Neuronal stem cell (in vitro differentiated cells): ENCODE measurements around the gene AP2A1.

Experiments
- DNase-seq: peaks from one replicate; pipeline ENCODE4 v3.0.0-alpha.2; 2013; ENCODE audit warnings: low spot score
- H2AFZ ChIP-seq: one replicate; pipeline ENCODE4 v1.6.1; 2013; ENCODE audit warnings: mild to moderate bottlenecking, low read length, inconsistent platforms
- H2AK5ac ChIP-seq: 2 replicates; pipeline ENCODE4 v1.6.1; 2013; ENCODE audit warnings: low read depth, mild to moderate bottlenecking, inconsistent platforms, low read length, moderate library complexity, mixed read lengths
- H2BK120ac ChIP-seq: 2 replicates; pipeline ENCODE4 v1.6.1; 2013; ENCODE audit warnings: low read depth, mild to moderate bottlenecking, inconsistent platforms, low read length, moderate library complexity, mixed read lengths
- H2BK12ac ChIP-seq: one replicate; pipeline ENCODE4 v1.6.1; 2013; ENCODE audit warnings: low read length, inconsistent platforms
- H2BK15ac ChIP-seq: 2 replicates; pipeline ENCODE4 v1.6.1; 2013; ENCODE audit warnings: mild to moderate bottlenecking, low read length, inconsistent platforms, mixed read lengths
- H2BK5ac ChIP-seq: one replicate; pipeline ENCODE4 v1.6.1; 2013; ENCODE audit warnings: inconsistent platforms, mild to moderate bottlenecking, low read length, moderate library complexity
- H3K14ac ChIP-seq: one replicate; pipeline ENCODE4 v1.6.1; 2013; ENCODE audit warnings: low read length, inconsistent platforms
- H3K18ac ChIP-seq: 2 replicates; pipeline ENCODE4 v1.6.1; 2013; ENCODE audit warnings: low read length, inconsistent platforms
- H3K23ac ChIP-seq: 2 replicates; pipeline ENCODE4 v1.6.1; 2013; ENCODE audit warnings: low read depth, mild to moderate bottlenecking, mixed read lengths, low read length, inconsistent platforms; ENCODE audit not compliant: poor library complexity
- H3K27ac ChIP-seq: replicated peaks from 3 replicates; pipeline ENCODE4 v1.5.1; 2013; ENCODE audit warnings: low read length, inconsistent platforms
- H3K27me3 ChIP-seq, 3 experiments: 2 replicates each; pipeline ENCODE4 v1.6.1; 2013; ENCODE audit warnings: low read length in 3 of 3, mild to moderate bottlenecking in 2 of 3, inconsistent platforms in 1 of 3, low read depth in 1 of 3, mixed read lengths in 1 of 3, moderate library complexity in 1 of 3; ENCODE audit not compliant: control insufficient read depth in 3 of 3, insufficient read depth in 3 of 3
- H3K36me3 ChIP-seq, 2 donors: replicated peaks in 1 of 2; 2 replicates each; pipeline ENCODE4 v1.6.1; 2013; ENCODE audit warnings: low read length in 2 of 2; ENCODE audit not compliant: control insufficient read depth in 2 of 2, insufficient read depth in 2 of 2
- H3K4ac ChIP-seq: 2 replicates; pipeline ENCODE4 v1.6.1; 2013; ENCODE audit warnings: inconsistent platforms, mild to moderate bottlenecking, low read length, moderate library complexity
- H3K4me1 ChIP-seq, 2 donors: 1 replicate in 1 of 2; 2 replicates in 1 of 2; pipeline ENCODE4 v1.6.1; 2013; ENCODE audit warnings: low read length in 2 of 2, low read depth in 1 of 2; ENCODE audit not compliant: control insufficient read depth in 2 of 2, insufficient read depth in 1 of 2
- H3K4me2 ChIP-seq: one replicate; pipeline ENCODE4 v1.6.1; 2013; ENCODE audit warnings: mild to moderate bottlenecking, low read length, inconsistent platforms; ENCODE audit not compliant: insufficient read depth, poor library complexity, severe bottlenecking
- H3K4me3 ChIP-seq, 2 donors: 2 replicates each; pipeline ENCODE4 v1.5.1; 2013; ENCODE audit warnings: low read length in 2 of 2, mild to moderate bottlenecking in 2 of 2, inconsistent platforms in 1 of 2, moderate library complexity in 1 of 2
- H3K79me1 ChIP-seq: one replicate; pipeline ENCODE4 v1.6.1; 2013; ENCODE audit warnings: low read depth, mild to moderate bottlenecking, inconsistent platforms, low read length, moderate library complexity
- H3K9ac ChIP-seq: one replicate; pipeline ENCODE4 v1.6.1; 2013; ENCODE audit warnings: mild to moderate bottlenecking, low read depth, low read length, inconsistent platforms; ENCODE audit not compliant: poor library complexity
- H3K9me3 ChIP-seq, 2 donors: replicated peaks in 1 of 2; 2 replicates each; pipeline versions ENCODE3 to v1.6.1; 2013; ENCODE audit warnings: low read length in 2 of 2, mild to moderate bottlenecking in 2 of 2, inconsistent platforms in 1 of 2, low read depth in 1 of 2, mixed read lengths in 1 of 2, moderate library complexity in 1 of 2; ENCODE audit not compliant: control insufficient read depth in 2 of 2, insufficient read depth in 1 of 2
- H4K8ac ChIP-seq: one replicate; pipeline ENCODE4 v1.6.1; 2013; ENCODE audit warnings: low read depth, mild to moderate bottlenecking, inconsistent platforms, low read length, moderate library complexity
- H4K91ac ChIP-seq: one replicate; pipeline ENCODE4 v1.6.1; 2013; ENCODE audit warnings: low read length, low read depth, mild to moderate bottlenecking, inconsistent platforms; ENCODE audit not compliant: poor library complexity
- WGBS, 2 donors: extraction: QIAGEN DNeasy Blood & Tissue Kit; methylation state at CpG; one replicate each; pipeline ENCODE4 v1.1.7; 2013; ENCODE audit warnings: missing lambda C conversion rate in 2 of 2, mixed read lengths in 1 of 2; ENCODE audit not compliant: insufficient read length in 2 of 2, insufficient replicate concordance in 1 of 2; ENCODE audit errors: extremely low coverage in 2 of 2; 5-methylcytosine and 5-hydroxymethylcytosine counted together

AP2A1 gene

DNA sequence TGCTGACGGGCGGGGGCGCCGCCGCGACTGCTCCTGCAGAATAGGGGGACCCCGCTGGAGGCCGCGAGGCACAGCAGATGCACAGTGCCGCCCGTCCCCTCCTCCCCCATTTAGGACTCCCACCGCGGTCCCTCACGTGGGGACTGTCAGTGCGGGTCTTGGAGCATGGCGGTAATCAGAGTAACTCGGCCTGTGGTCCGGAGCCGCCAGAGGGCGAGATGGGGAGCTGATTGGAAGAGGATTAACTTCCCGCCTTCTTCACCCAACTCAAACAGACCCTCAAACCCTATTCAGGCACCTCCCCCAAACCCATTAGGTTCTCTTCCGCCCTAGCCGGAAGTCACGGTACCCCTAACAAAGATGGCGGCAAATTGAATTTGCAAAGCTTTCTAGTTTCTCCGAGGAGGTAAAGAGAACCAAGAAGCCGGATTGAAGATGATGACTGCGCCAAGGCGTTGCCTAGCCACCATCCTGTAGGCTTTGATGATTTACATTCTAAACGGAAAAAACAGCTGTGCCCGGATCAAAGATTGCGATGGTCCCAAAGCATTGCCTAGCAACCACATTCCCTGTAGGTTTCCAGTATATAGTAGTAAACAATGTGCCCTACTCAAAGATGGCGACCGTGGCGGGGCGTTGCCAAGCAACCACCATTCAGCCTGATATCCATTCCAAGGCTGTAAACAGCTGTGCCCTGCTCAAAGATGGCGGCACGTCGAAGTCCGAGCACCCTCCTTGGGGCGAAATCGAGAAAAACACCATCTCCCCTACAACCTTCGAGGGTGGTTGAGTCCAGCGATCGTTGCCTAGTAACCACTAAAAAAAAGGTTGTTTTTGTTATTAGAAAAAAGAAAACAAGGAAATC lies 46.4 kb downstream of the AP2A1 start, which contains the start of gene FUZ:
FUZ (minus strand) TSS at position 296 of the 865 bp plus-strand sequence; CDS start at position 110, 186 bp downstream.
- Histone ChIP-seq H3K14ac (peak within 1 kb of the TSS; percentile 50), H2BK12ac (no peak within 1 kb of the TSS), H3K36me3 (peaks cover 2 to 11% of the 10 kb centered on the region in 2 donors), H2BK5ac (peak within 1 kb of the TSS; percentile 97), H2AK5ac (peak within 1 kb of the TSS; percentile 95), H3K79me1 (peaks cover 4% of the 10 kb centered on the region), H2BK15ac (peak within 1 kb of the TSS; percentile 95), H3K27ac (peak within 1 kb of the TSS; percentile 95), H2AFZ (peak within 1 kb of the TSS; percentile 87), H3K23ac (peak within 1 kb of the TSS; percentile 17), H3K18ac (peak within 1 kb of the TSS; percentile 98), H3K9me3 (peaks cover 0 to 2% of the 10 kb centered on the region in 2 donors), H3K4ac (peak within 1 kb of the TSS; percentile 78), H3K27me3 (no peaks in the 10 kb centered on the region), H3K9ac (peak within 1 kb of the TSS; percentile 93), H4K91ac (peak within 1 kb of the TSS; percentile 89), H3K4me1 (peaks cover 8 to 18% of the 10 kb centered on the region in 2 donors), H2BK120ac (no peak within 1 kb of the TSS), H4K8ac (no peak within 1 kb of the TSS), H3K4me2 (peak within 1 kb of the TSS; percentile 98), H3K4me3 (peak within 1 kb of the TSS; percentile 64 to 97)
- WGBS, 2 donors = no CpG with 5 or more reads among the region's 45 CpGs
- peak; percentile 97 for DNase-seq

DNA sequence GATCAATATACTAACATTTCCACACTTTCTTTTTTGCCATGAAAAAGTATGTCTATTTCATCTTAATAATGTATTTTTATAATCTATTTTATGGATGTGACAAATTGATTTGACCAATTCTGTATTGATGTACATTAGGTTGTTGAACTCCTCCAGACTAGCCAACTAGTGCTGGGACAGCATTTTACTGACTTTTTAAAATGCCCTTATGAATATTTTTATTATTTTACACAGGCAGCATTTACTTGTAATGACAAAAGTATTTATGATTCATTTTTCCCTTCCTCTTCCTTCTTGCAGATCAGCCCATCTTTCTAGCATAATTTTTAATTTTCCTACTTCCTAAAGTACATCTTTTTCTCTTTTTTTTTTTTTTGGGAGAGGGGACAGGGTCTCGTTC lies 47.2 kb downstream of the AP2A1 start:
- H2BK12ac ChIP-seq = no peak overlapping the region
- H3K36me3 ChIP-seq = peaks cover 2 to 7% of the 10 kb centered on the region in 2 donors
- H4K8ac ChIP-seq = no peak overlapping the region
- H3K79me1 ChIP-seq = peaks cover 7% of the 10 kb centered on the region
- H3K4me2 ChIP-seq = no peak overlapping the region
- DNase-seq = no peak
- no peaks in the 10 kb centered on the region for H3K27me3 ChIP-seq
- no peak overlapping the region for H3K9ac ChIP-seq
- H3K4ac ChIP-seq = no peak overlapping the region
- peaks cover 9 to 17% of the 10 kb centered on the region in 2 donors for H3K4me1 ChIP-seq
- H3K18ac ChIP-seq = no peak overlapping the region
- no peak overlapping the region for H2BK15ac ChIP-seq
- H3K4me3 ChIP-seq = no peak overlapping the region
- peaks cover 0 to 2% of the 10 kb centered on the region in 2 donors for H3K9me3 ChIP-seq
- no peak overlapping the region for H4K91ac ChIP-seq
- no CpG with 5 or more reads among the region's 1 CpG for WGBS, 2 donors
- H2BK120ac ChIP-seq = no peak overlapping the region
- no peak overlapping the region for H2BK5ac ChIP-seq
- no peak overlapping the region for H2AK5ac ChIP-seq
- peak overlapping the region; percentile 40 for H3K27ac ChIP-seq
- H3K14ac ChIP-seq = no peak overlapping the region
- no peak overlapping the region for H3K23ac ChIP-seq
- peak overlapping the region; percentile 67 for H2AFZ ChIP-seq

DNA sequence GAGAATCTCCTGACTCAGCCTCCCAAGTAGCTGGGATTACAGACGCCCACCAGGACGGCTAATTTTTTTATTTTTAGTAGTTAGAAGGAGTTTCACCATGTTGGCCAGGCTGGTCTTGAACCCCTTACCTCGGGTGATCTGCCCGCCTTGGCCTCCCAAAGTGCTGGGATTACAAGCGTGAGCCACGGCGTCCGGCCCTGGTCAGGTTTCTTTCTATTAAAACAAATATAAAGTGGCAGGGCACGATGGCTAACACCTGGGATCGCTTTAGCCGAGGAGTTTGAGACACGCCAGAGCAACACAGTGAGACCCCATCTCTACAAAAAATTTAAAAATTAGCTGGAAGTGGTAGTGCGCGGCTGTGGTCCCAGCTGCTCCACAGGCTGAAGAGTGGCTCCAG lies 49.8 kb downstream of the AP2A1 start:
- H3K27me3 ChIP-seq = no peaks in the 10 kb centered on the region
- H3K9me3 ChIP-seq = peaks cover 0 to 2% of the 10 kb centered on the region in 2 donors
- H4K91ac ChIP-seq = no peak overlapping the region
- no peak overlapping the region for H3K18ac ChIP-seq
- H3K23ac ChIP-seq = no peak overlapping the region
- no peak overlapping the region for H3K9ac ChIP-seq
- H3K4me3 ChIP-seq = no peak overlapping the region
- H3K4me1 ChIP-seq = peaks cover 11 to 15% of the 10 kb centered on the region in 2 donors
- H2BK5ac ChIP-seq = peak overlapping the region; percentile 39
- H3K4ac ChIP-seq = no peak overlapping the region
- peak overlapping the region; percentile 81 for H2BK120ac ChIP-seq
- H3K36me3 ChIP-seq = peaks cover 9 to 17% of the 10 kb centered on the region in 2 donors
- no CpG with 5 or more reads among the region's 14 CpGs for WGBS, 2 donors
- H2BK15ac ChIP-seq = peak overlapping the region; percentile 43
- no peak for DNase-seq
- no peak overlapping the region for H3K4me2 ChIP-seq
- peaks cover 8% of the 10 kb centered on the region for H3K79me1 ChIP-seq
- peak overlapping the region; percentile 69 for H3K27ac ChIP-seq
- no peak overlapping the region for H4K8ac ChIP-seq
- H3K14ac ChIP-seq = no peak overlapping the region
- H2AK5ac ChIP-seq = peak overlapping the region; percentile 79
- H2BK12ac ChIP-seq = no peak overlapping the region
- no peak overlapping the region for H2AFZ ChIP-seq

- WGBS, 2 donors = no CpG with 5 or more reads among the region's 57 CpGs
- no peak within 1 kb of the TSS for H3K4ac ChIP-seq
- no peak within 1 kb of the TSS for H2BK12ac ChIP-seq
- no peak within 1 kb of the TSS for H4K8ac ChIP-seq
- H3K4me2 ChIP-seq = peak within 1 kb of the TSS; percentile 69
- H2BK120ac ChIP-seq = no peak within 1 kb of the TSS
- peak within 1 kb of the TSS; percentile 96 for H2AFZ ChIP-seq
- peak within 1 kb of the TSS; percentile 42 for H2BK5ac ChIP-seq
- H3K14ac ChIP-seq = peak within 1 kb of the TSS; percentile 49
- DNase-seq = peak; percentile 92
- peak within 1 kb of the TSS; percentile 97 for H2AK5ac ChIP-seq
- peak within 1 kb of the TSS; percentile 64 for H4K91ac ChIP-seq
- H3K9ac ChIP-seq = peak within 1 kb of the TSS; percentile 95
- H3K27me3 ChIP-seq = no peaks in the 10 kb centered on the region
- H3K36me3 ChIP-seq = peaks cover 11 to 25% of the 10 kb centered on the region in 2 donors
- peaks cover 6 to 7% of the 10 kb centered on the region in 2 donors for H3K4me1 ChIP-seq
- peak within 1 kb of the TSS; percentile 98 for H3K18ac ChIP-seq
- no peaks in the 10 kb centered on the region for H3K9me3 ChIP-seq
- peak within 1 kb of the TSS; percentile 75 for H2BK15ac ChIP-seq
- peak within 1 kb of the TSS; percentile 91 for H3K27ac ChIP-seq
- H3K4me3 ChIP-seq = peak within 1 kb of the TSS; percentile 70 to 98
- H3K79me1 ChIP-seq = peaks cover 9% of the 10 kb centered on the region
- peak within 1 kb of the TSS; percentile 90 for H3K23ac ChIP-seq
Observed at GRCh38 chr19:49817964-49818648, 51.3 kb downstream of the AP2A1 start, which contains the start of gene MED25. TSS of gene MED25 (plus strand) at chr19:49818289. CDS start at chr19:49818342, 53 bp downstream.
